ENCODE measurements around the gene HOXD8. TPM values are rescaled to one million over a fixed set of nuclear protein-coding genes. Genes with fewer than 3 reads are reported as not detected.

Gene HOXD8
- total and polyA plus RNA-seq, 10 of the 15 experiments (the other 5 are each of a cell fraction or from before 2014, with no cell fraction given), result not detected

DNA sequence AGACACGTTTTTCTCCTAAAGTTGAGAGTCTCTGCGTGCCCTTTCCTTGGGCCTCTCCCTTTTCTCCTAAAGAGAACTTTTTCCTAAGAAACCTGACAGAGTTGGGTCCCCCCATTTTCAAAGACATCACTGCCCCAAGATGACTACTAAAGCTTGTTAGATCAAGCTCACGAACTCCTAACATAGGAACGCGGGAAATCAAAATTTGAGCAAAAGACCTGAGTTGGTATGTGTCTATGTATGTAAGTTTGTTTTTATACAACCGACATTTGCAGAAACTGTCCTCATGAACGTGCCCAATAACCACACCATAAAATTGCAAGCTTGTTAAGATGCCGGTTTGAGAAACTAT, 35.6 kb upstream of the HOXD8 start:
- no peak overlapping the region for H3K4me2 ChIP-seq (ENCODE audit: control insufficient read depth, insufficient read depth)
- H3K4me3 ChIP-seq, result no peak overlapping the region
- intact Hi-C loops (cut with micrococcal nuclease; ENCODE audit: unreplicated experiment) (no loop called here), in situ Hi-C loops (cut with MboI) (no loop called here)
- FAIRE-seq (no peak), ATAC-seq (no peak), DNase-seq (ENCODE audit: low read depth, low spot score) (no peak)
- H3K9ac ChIP-seq (ENCODE audit: control insufficient read depth, insufficient read depth, low read length), result no peak overlapping the region
- BruUV-seq (replicated peaks), result no TSS peak
- ChIA-PET POLR2A (no interaction called here), CTCF (interaction anchor here (1.3 kb wide), 1 partner anchor 404 kb away, joined by 5 read pairs; no protein-coding TSS in a partner anchor), RAD21 (ENCODE audit: unreplicated experiment) (no interaction called here), SMC1A (ENCODE audit: uncharacterized antibody, unreplicated experiment) (interaction anchor here (4.7 kb wide), 1 partner anchor 405 kb away, joined by 56 read pairs; no protein-coding TSS in a partner anchor)
- H3K4me1 ChIP-seq (ENCODE audit: control insufficient read depth, insufficient read depth, low read length), result peaks cover 3% of the 10 kb centered on the region; the same call in 1 of the 2 replicates
- H3K27me3 ChIP-seq (replicated peaks in 1 of 2; ENCODE audit: control insufficient read depth in 2 of 2, insufficient read depth in 2 of 2, low read length in 1 of 2), result peaks cover 13 to 37% of the 10 kb centered on the region in 2 experiments
- no peak overlapping the region for H2AFZ ChIP-seq (ENCODE audit: control insufficient read depth, low read depth, low read length)
- H3K36me3 ChIP-seq (ENCODE audit: control insufficient read depth in 2 of 2, insufficient read depth in 2 of 2, low read length in 1 of 2), result no peaks in the 10 kb centered on the region
- 0 out of 2 replicates have a peak, but pooled peaks have one; percentile 20 for TF ChIP-seq EZH2 (IDR thresholded peaks at IDR 0.05; ENCODE audit: borderline replicate concordance, control insufficient read depth, low read depth, low read length)
- no peak for TF ChIP-seq ETV6 (conservative IDR thresholded peaks at IDR 0.05 in 1 of 2, IDR thresholded peaks at IDR 0.05 in 1 of 2; ENCODE audit: borderline replicate concordance in 1 of 2, low read depth in 1 of 2)
- no peaks in the 10 kb centered on the region for H3K79me2 ChIP-seq (ENCODE audit: control insufficient read depth, insufficient read depth, low read length)
- H4K20me1 ChIP-seq (ENCODE audit: control insufficient read depth, insufficient read depth), result no peaks in the 10 kb centered on the region
- WGBS (ENCODE audit: insufficient coverage, insufficient replicate concordance, low lambda C conversion rate, missing lambda C conversion rate), result 9% methylated on average over 8 of the region's 8 CpGs
- no peak overlapping the region for H3K27ac ChIP-seq (ENCODE audit: control insufficient read depth, insufficient read depth)
- no peaks in the 10 kb centered on the region for H3K9me3 ChIP-seq (replicated peaks; ENCODE audit: control insufficient read depth, insufficient read depth, low read length)

DNA sequence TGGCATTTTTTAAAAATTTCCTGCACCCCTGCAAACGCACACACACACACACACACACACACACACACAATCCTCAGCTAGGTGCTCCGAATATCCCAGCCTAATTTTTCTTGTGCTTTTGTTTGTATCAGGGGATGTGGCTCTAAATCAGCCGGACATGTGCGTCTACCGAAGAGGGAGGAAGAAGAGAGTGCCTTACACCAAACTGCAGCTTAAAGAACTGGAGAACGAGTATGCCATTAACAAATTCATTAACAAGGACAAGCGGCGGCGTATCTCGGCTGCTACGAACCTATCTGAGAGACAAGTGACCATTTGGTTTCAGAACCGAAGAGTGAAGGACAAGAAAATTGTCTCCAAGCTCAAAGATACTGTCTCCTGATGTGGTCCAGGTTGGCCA, 35.2 kb upstream of the HOXD8 start:
- Histone ChIP-seq H3K4me2 (ENCODE audit: control insufficient read depth, insufficient read depth) (no peak overlapping the region), H3K9me3 (replicated peaks; ENCODE audit: control insufficient read depth, insufficient read depth, low read length) (no peaks in the 10 kb centered on the region), H3K4me3 (no peak overlapping the region), H4K20me1 (ENCODE audit: control insufficient read depth, insufficient read depth) (no peaks in the 10 kb centered on the region), H3K36me3 (ENCODE audit: control insufficient read depth in 2 of 2, insufficient read depth in 2 of 2, low read length in 1 of 2) (no peaks in the 10 kb centered on the region), H3K4me1 (ENCODE audit: control insufficient read depth, insufficient read depth, low read length) (peaks cover 3% of the 10 kb centered on the region; the same call in 1 of the 2 replicates), H3K27ac (ENCODE audit: control insufficient read depth, insufficient read depth) (no peak overlapping the region), H3K27me3 (replicated peaks in 1 of 2; ENCODE audit: control insufficient read depth in 2 of 2, insufficient read depth in 2 of 2, low read length in 1 of 2) (peaks cover 15 to 39% of the 10 kb centered on the region in 2 experiments), H3K9ac (ENCODE audit: control insufficient read depth, insufficient read depth, low read length) (no peak overlapping the region), H2AFZ (ENCODE audit: control insufficient read depth, low read depth, low read length) (no peak overlapping the region), H3K79me2 (ENCODE audit: control insufficient read depth, insufficient read depth, low read length) (no peaks in the 10 kb centered on the region)
- intact Hi-C loops (cut with micrococcal nuclease; ENCODE audit: unreplicated experiment) (no loop called here), in situ Hi-C loops (cut with MboI) (no loop called here)
- no peak for DNase-seq (ENCODE audit: low read depth, low spot score)
- ChIA-PET SMC1A (ENCODE audit: uncharacterized antibody, unreplicated experiment) (interaction anchor here (4.7 kb wide), 1 partner anchor 405 kb away, joined by 56 read pairs; no protein-coding TSS in a partner anchor), POLR2A (no interaction called here), RAD21 (ENCODE audit: unreplicated experiment) (interaction anchor here (2.8 kb wide), 1 partner anchor 843 kb away, joined by 10 read pairs; no protein-coding TSS in a partner anchor), CTCF (interaction anchor here (1.3 kb wide), 1 partner anchor 404 kb away, joined by 5 read pairs; no protein-coding TSS in a partner anchor)
- FAIRE-seq, result no peak
- BruUV-seq (replicated peaks), result no TSS peak
- 33% methylated on average over 12 of the region's 12 CpGs for WGBS (ENCODE audit: insufficient coverage, insufficient replicate concordance, low lambda C conversion rate, missing lambda C conversion rate)
- no peak for ATAC-seq
- TF ChIP-seq NR2F1 (conservative IDR thresholded peaks at IDR 0.05), result no peak
- no peak for TF ChIP-seq FOS (IDR thresholded peaks at IDR 0.05; ENCODE audit: borderline replicate concordance, extremely low read depth, insufficient read length)
- no peak for TF ChIP-seq MXI1 (IDR thresholded peaks at IDR 0.05; ENCODE audit: low read depth, low read length)
- TF ChIP-seq CUX1 (IDR thresholded peaks at IDR 0.05; ENCODE audit: insufficient replicate concordance, low read depth, low read length), result no peak
- no peak for TF ChIP-seq RB1 (IDR thresholded peaks at IDR 0.05; ENCODE audit: borderline replicate concordance)
- no peak for TF ChIP-seq SUPT20H (IDR thresholded peaks at IDR 0.05; ENCODE audit: borderline replicate concordance, control insufficient read depth, low read depth, low read length)
- no peak for TF ChIP-seq LARP7 (IDR thresholded peaks at IDR 0.05)
